HG02642 (cell line): ENCODE results near the gene COX7A2L.
"Not testable (repeated sequence)": the region's sequence is repeated elsewhere in the genome, so short reads cannot be mapped to it uniquely, and the experiment has no call there.

Source experiments
- ATAC-seq: cut with Tn5 transposase; IDR thresholded peaks from one replicate; pipeline ENCODE4 v1.9.1; 2021; ENCODE audit warnings: mild to moderate bottlenecking; ENCODE audit not compliant: unreplicated experiment, poor library complexity

Gene COX7A2L

GRCh38 chr2:42340045-42340937 is 20.7 kb downstream of the COX7A2L start:
- ATAC-seq: no peak

DNA sequence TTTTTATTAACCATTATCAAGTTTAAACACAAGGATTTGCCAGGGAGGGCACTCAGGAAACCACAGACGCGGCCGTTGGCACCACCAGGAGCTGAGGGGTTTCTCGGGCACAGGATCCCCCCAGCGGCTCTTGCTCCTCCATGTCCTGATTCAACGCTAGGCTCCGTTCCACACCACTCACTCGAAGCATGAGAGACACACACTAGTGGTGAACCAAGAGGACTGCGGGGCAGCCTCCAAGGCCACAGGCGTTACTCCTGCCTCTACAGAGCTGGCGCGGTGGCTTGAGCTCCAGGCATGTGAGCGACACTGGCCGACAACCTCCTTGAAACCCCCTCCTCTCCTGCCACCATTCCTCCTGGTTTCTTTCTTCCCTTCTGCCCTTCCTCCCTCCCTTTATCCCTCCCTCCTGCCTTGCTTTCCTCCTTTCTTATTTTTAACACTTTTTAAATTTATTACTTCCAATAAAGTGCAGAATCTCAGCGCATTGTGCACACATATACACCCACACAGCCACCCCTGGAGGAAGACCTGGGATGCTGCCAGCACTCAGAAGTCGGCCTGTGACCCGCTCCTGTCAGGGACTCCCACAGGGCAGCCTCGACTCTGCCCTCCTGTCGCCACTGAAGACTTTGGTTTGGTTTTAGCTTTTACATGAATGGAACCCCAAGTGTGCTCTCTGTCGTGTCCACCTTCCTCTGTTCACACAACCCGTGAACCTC is 21.7 kb downstream of the COX7A2L start:
- ATAC-seq: no peak

- no peak for ATAC-seq
Observed at GRCh38 chr2:42338567-42339190, 22.3 kb downstream of the COX7A2L start.

DNA sequence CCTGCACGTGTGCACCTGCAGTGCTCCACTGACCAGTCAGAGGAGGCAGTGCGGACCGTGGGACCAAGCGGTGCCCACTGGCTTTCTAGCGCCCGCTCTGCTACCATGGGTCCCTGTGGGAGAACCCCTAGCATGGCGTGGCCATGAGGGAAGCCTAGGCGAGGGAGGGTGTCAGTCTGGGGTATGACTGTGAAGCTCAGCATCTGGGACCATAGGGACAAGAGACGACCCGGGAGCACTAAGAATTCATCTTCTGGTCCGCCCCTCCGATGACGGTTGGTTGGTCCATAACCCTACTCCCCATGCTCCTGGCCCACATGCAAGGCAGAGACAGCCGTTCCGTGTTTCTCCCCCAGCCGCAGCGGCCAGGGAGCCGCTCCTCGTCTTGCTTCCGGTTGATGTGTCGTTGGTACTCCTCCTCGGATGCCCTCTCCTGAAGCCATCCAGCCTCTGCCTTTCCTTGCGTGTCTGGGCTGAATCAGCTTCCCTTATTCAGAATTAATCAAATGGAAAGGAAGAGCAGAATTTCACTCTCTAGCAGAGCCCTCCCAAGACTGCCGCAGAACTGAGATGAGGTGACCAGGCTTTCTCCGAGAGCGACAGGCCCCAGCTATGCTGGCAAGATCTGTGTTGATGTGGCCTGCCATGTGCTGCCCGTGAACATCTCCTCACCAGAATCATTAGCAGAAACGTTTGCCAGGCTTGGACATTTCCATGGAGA is 23.0 kb downstream of the COX7A2L start:
- ATAC-seq: no peak

- no peak for ATAC-seq
Observed at GRCh38 chr2:42337356-42337820, 23.6 kb downstream of the COX7A2L start.

- no peak for ATAC-seq
Observed at GRCh38 chr2:42336361-42336965, 24.6 kb downstream of the COX7A2L start.

DNA sequence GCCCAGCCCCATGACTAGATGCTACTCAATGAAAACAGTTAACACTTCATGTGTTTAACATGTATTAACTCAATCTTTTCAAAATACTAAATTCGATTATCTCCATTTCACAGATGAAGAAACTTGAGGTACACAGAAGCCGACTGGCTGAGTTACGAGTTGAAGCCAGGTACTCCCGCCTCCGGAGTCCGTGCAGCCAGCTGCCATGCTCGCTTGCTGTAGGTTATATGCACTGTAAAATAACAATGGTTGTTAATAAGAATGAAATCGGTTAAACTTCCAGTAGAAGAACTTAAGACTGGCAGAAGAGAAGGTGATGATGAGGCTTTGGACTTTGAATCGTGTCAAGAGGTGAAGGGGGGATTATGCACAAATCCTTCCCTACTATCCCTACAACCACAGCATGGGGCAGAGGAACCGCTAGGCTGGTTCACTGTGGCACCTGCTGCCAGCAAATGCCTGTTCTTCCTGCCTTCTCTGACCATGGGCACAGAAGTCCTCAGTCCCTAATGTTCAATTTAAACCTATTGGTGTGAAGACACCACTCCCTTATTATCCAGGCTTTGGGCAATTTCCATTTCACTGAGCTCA is 25.4 kb downstream of the COX7A2L start:
- no peak for ATAC-seq

DNA sequence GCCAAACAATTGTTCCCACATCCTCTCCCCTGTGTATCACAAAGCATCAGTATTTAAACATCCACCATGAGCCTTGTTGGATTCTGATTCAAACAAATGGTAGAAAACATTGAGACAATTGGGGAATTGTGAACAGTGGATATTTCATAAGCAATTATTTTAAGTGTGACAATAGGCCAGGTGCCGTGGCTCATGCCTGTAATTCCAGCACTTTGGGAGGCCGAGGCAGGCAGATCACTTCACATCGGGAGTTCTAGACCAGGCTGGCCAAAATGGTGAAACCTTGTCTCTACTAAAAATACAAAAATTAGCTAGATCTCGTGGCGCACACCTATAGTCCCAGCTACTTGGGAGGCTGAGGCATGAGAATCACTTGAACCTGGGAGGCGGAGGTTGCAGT is 26.2 kb downstream of the COX7A2L start:
- ATAC-seq: not testable (repeated sequence)

GRCh38 chr2:42334220-42334619 is 26.8 kb downstream of the COX7A2L start:
- ATAC-seq: no peak

DNA sequence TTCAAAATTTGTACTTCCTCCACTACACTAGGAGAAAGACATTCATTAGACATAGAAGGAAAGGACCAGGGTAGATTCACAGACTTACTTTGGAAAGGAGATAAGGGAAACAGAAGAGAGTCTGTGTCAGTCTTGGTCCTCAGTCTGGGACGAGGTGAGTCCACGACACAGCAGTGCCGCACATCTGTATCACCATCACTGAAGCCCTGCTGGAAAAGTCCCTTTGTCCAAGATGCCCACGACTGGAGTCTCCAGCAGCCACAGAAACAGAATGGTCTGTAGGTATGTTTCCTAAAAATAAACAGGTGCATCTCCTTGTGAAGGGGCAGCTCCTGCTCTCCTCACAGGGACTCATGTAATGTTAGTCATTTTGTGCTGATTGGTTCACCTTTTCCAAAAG is 27.4 kb downstream of the COX7A2L start:
- no peak for ATAC-seq

- no peak for ATAC-seq
Observed at GRCh38 chr2:42332575-42332974, 28.4 kb downstream of the COX7A2L start.

DNA sequence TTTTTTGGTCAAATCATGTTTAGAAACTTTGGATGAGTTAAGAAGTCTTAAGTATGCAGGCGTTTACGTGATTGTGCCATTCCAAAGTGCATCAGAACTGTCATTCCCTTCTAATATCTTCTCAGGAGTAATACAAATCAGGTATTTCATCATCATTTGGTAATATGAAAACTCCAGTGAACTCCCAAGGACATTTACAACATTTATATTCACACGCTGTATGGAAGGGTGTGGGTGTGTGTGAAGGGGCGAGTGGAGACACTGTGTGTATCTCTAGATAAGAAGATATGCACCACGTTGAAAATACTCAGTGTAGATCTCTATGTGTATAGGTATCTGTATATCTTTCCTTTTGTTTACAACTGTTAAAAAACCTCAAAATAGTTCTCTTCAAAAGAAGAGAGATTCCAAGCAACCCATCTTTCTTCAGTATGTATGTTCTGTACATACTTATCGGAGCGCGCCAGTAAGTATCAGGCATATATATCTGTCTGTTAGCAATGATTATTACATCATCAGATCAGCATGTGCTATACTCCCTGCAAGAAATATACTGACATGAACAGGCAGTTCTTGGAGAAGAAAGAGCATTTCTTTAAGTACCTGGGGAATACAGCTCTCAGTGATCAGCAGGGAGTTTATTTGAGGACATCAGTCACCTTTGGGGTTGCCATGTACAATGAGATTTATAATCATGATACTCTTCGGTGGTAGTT is 29.3 kb downstream of the COX7A2L start:
- ATAC-seq: no peak

- no peak for ATAC-seq
Observed at GRCh38 chr2:42329736-42330135, 31.3 kb downstream of the COX7A2L start.

DNA sequence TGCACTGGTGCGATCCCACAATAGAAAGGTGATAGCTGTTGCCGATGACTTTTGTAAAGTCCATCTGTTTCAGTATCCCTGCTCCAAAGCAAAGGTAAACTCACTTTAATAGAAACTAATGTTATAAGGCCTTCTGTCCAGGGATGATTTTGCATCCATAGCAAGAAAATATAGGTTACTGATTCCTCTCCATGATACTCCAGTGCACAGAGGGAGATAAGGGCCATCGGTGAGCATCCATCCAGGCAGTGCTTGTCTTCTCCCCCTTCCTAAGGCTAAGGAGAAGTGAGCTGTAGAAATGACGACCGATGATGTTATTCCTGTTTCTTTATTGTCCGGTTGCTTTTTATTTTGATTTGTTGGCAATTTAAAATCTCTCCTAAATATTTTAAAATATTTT is 32.1 kb downstream of the COX7A2L start:
- no peak for ATAC-seq

- ATAC-seq: no peak
Observed at GRCh38 chr2:42328148-42328833, 32.7 kb downstream of the COX7A2L start.

DNA sequence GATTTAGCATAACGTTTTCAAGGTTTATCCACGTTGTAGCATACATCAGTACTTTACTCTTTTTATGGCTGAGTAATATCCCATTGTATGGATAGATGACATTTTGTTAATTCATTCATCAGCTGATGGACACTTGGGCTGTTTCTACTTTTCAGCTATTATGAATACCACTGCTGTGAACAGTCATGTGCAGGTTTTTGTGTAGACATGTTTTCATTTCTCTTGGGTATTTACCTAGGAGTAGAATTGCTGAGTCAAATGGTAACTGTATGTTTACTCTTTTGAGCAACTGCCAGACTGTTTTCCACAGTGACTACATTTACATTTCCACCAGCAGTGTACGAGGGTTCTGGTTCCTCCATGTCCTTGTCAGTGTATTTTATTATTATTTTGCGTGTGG is 33.9 kb downstream of the COX7A2L start:
- peak; percentile 62 for ATAC-seq

DNA sequence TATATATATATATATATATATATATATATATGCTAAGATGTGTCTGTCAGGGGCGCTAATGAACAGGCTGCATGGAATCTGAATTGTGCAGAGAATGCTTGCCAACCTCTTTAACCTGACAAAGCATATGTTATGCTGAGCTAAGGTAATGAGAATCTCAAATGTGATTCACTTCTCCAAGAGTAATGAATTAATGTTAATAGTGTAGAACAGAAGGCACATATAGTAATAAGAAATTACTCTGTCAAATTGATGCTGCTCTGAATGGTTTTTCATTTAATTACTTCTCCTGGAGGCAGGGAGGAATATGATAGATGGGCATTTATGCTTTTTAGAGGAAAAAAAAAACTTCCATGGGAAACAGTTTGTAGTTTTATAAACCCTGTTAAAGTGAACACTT is 35.4 kb downstream of the COX7A2L start:
- no peak for ATAC-seq

DNA sequence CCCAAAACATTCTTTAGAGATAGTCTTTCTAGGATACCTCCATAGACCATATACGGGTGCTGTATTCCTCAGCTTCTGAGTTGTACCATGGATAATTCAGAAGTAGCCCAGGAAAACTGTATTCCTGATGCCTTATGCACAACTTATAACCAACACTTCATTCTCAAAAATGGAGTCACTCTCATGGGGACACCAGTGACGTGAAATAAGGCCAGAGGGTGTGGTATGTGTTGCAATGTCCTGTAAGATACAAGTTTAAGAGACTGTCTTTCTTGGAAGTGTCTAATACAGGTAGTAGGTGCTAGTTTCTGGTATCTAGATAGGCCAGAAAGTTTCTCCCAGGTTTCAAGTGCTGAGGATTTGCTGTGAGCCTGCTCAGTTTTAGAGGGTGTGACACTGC is 36.1 kb downstream of the COX7A2L start:
- ATAC-seq: no peak
